Activated CD4-positive, alpha-beta T cell treated with anti-CD3 and anti-CD28 coated beads, Interleukin-2, amount 50 U/mL, for 4 hours (primary cell): ENCODE results near the gene SNX24.
"Not testable (repeated sequence)": the region's sequence is repeated elsewhere in the genome, so short reads cannot be mapped to it uniquely, and the experiment has no call there.

ENCODE experiments used
- DNase-seq, 2 experiments: peaks; one replicate each; pipeline ENCODE4 v3.0.0-alpha.2; 2020

SNX24 gene

DNA sequence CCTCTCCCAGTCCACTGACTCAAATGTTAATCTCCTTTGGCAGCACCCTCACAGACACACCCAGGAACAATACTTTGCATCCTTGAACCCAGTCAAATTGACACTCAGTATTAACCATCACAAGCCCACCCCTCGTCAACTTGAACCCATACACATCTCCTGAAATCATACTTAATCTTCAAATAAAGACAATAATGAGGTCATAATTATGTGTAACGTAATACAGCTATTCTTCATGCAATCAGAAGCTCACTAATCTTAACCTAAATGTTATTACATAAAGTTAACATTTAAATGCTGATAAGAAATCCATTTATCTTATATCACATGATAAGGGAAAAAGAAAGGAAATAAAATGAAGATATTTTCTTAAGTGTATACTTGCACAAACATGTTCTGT lies 125.9 kb downstream of the SNX24 start:
- DNase-seq = no peak

DNA sequence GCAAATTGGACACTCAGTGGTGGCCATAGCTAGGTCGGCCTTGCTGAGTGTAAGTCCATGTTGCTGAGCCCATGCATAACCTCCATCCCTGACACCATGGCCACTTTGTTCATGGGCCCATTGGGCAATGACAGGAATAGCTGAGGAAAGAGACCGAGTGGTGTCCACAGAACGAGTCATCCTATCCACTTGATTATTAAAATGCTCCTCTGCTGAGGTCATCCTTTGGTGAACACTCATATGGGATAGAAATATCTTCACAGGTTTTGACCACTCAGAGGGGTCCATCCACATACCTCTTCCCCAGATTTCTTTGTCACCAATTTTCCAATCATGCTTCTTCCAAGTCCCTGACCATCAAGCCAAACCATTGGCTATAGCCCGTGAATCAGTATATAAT lies 127.5 kb downstream of the SNX24 start:
- no peak for DNase-seq

DNA sequence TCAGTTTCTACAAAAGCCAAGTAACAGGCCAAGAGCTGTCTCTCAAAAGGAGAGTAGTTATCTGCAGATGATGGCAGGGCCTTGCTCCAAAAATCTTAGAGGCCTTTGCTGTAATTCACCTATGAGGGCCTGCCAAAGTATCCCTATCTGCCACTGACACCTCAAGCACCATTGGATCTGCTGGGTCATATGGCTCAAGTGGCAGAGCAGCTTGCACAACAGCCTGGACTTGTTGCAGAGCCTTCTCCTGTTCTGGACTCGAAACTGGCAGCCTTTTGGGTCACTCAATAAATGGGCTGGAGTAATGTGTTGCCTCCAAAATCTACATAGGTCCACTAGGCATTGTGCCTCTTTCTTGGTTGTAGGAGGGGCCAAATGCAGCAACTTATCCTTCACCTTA lies 128.3 kb downstream of the SNX24 start:
- not testable (repeated sequence) for DNase-seq

DNA sequence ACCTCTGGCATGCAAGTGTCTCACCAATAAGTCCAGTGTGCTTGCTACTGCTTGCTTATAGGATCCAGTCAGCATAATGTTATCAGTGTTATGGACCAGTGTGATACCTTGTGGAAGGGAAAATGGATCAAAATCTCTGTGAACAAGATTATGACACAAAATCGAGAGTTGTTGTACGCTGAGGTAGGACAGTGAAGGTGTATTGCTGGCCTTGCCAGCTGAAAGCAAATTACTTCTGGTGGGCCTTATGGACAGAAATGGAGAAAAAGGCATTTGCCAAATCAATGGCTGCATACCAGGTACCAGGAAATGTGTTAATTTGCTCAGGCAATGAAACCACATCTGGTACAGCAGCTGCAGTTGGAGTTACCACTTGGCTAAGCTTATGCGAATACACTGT lies 128.8 kb downstream of the SNX24 start:
- DNase-seq = not testable (repeated sequence)

DNA sequence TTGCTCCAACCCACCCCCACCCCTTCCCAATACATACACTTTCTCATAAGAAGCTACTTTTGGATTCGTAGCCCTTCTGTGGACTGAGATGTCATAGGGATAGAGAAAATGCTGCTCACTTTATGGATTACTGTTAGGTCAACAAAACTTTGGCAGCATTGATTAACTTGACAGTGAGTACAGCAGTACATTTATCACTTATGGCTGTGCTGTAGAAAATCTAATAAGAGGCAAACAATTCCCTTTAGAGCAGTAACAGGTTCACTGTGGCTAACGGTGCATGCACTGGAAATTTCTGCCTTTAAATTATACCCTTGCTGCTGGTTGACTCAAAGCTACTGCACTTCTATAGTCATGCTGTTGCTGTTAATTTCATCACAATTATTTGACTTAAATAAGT lies 131.9 kb downstream of the SNX24 start:
- DNase-seq = no peak

DNA sequence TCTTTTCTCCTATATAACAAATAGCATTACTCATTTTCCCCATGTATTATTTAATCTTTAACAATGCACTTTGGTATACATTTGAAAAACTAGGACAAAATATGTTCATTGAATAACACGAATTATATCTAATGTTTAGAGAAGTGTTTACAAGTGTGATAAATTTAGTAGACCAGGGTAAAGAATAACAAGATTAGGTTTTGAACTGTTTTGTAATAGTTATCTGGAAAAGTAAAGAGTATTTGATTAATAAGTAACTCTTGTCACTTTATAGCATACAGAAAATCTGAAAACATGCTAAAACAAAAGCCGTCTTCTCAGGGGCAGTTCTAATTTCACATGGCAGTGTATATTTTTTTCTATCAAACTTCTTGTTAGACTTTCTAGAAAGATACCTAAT lies 132.7 kb downstream of the SNX24 start:
- no peak for DNase-seq

DNA sequence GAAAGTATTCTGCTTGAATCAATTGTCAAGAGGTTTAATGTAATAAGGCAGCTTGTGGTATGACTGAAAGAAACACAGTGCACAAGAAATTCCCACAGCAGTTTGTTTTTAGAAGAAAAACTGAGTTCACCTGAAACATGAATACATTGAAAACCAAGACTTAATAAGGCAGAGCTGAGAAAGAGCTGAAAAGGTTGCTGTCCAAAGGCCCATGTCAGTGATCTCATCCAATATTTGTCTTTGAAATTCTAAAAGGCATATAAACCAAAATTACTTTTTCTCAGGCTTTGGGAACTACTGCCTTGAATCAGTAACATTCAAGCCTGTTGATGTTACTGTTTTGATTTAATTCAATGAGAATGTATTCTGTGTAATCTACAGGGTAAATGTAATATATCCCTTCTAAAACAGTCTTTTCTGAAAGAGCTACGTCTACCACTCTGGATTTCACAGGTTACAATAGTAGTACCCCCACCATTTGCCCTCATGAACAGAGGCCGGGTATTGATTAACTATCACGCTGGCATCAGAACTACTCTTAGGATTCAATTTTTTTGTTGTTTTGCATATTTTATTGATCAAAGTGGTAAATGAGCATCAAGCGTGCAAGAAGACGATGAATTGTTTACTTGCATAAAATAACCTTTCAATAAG lies 133.4 kb downstream of the SNX24 start:
- DNase-seq = no peak

DNA sequence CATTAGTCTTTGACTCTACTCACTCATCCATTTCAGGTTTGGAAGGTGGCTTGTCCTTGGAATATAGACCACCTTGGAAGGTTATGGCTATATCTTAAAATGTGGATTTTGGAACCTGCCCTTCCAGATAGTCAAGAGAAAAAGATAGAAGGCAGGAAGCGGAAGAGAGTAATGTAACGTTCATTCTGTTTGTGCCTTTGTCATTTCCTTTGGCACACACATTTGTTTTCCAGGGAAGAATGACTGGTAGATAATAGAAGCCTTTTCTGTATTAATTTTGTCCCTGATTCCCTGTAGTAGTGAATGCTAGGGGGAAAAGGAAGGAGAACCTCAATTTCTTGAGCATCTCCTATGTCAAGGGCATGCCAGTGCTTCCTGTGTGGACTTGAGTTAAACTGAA lies 136.4 kb downstream of the SNX24 start:
- DNase-seq = no peak

DNA sequence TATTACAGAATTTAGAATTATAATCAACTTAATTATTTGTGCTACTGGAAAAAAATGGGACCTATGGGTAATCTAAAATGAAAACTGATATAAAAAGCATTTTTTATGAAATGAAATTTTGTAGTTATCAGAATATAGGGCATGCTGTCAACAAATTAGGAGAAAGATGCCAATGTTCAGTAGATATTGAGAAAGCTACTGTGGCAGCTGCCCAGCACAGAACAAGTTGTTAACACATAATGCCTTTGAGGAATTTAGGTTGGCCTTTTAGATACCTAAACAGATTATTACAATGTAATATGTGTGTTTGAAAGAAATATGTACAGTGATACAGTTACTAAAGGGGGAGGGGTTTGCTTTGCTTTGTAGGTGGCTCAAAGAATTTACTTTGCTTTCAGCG lies 137.0 kb downstream of the SNX24 start:
- DNase-seq = no peak

DNA sequence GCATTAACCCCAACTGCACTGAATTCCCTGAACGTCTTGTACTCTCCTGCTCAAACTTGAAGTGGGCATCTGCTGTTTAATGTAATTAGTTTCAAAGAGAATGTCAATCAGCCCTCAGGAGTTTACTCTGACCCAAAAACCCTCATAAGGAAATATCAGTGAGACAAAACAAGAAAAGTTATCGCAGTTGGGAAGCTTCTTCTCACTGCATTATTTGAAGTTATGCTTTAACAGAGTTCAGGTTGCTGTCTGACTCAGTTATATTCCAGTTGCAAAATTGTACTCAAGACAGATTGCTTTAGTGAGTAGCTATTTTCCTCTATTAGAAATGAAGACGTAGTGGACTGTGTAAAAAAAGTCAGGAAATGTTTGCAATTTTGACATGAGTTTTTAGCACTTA lies 139.0 kb downstream of the SNX24 start:
- DNase-seq = no peak

DNA sequence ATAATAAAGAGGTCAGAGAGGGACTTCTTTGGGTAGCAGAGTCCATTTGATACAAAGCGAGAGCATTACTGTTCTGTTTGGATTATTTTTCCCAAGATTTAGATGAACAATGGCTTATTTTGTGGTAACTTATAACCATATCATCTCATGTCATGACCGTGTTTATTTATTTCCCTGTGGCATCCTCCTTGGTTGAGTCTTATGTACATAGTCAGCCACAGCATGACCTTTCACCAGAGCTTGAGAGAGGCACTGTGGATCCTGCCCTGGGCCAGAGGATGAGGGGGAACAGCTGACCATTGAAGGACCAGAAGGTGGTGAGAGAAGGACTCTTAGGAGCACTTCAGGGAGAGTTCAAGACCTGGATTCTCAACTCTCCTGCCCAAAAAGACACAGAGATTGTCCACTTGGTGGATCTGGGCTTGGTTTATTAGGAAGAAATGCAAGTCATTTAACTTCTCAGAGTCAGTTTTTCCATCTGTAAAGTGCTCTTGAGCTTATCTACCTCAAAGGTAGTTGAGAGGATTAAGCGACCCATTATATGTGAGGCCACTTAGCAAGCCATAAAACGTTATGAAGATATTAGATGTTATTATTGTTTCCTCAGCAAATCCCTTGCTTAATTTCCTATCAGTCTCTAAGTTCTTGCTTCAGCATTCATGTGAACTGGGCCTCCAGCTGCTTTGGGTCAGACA lies 139.7 kb downstream of the SNX24 start:
- no peak for DNase-seq

DNA sequence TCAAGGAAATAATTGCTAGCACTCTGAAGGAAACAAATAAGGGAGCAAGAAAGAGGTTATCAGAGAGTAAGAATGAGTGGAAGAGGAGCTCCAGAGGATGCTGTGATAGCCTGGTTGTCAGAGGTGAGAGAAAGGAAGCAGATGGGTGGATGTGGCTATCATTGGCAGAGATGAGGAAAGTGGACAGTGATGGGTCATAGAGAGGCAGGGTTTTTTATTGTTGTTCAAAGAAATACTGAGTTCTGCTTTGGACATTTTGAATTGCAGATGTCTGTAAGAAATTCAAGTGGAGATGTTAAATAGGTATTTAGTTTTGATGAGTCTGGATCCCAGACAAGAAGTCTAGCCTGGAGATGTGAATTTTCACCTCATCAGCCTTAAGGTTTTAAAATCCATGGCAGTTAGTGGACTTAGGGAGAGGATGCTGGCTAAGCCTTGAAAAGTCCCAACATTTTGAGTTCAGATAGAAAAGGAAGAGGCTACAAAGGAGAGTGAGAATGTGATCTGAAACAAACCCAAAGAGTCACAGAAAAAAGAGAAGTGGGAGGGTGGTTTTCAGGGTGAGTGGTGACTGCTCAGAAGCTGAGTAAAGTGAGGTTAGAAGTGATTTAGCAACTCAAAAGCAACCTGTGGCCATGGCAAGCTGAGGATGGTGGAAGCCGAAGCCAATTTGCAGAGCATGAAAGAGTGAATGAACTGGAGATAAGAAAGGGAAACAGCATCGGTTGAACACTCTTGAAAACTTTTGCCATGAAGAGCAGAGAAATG lies 140.7 kb downstream of the SNX24 start:
- no peak for DNase-seq

DNA sequence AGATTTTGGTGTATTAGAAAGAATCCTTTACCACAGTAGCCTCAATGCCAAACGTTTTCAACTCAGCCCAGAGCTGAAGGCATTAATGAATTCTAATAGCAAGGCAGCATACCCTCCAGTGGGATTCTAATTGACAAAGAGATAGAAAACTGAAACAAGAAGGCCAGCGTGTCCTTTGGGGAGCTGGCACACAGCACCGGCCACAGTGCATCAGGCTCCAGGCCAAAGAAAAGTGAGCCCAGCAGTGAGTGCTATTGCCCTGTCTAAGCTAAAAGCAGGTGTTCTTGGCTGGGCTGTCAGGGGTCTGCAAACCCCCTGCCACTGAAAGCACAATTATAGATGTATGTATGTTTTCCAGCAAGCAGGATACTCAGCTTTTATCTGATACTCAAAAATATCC lies 150.7 kb downstream of the SNX24 start:
- no peak for DNase-seq

DNA sequence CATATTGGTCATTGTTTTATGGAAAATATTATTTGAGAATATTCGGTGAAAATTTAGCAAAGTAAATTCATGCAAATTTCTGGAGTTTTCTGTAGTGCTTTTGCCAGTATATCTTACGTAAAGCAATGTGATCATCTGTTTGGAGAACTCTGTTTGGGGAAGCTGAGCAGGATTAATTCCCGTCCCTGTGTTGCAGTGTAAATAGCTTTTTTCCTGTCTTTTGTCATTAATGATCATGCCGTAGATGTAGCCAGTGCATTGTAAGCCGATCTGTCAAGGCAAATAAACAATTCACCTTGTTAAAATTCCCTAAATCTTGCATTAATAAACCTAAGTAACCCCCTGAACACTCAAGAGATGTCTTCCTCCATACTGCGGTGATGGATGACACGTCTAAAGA lies 151.9 kb downstream of the SNX24 start:
- DNase-seq = no peak

DNA sequence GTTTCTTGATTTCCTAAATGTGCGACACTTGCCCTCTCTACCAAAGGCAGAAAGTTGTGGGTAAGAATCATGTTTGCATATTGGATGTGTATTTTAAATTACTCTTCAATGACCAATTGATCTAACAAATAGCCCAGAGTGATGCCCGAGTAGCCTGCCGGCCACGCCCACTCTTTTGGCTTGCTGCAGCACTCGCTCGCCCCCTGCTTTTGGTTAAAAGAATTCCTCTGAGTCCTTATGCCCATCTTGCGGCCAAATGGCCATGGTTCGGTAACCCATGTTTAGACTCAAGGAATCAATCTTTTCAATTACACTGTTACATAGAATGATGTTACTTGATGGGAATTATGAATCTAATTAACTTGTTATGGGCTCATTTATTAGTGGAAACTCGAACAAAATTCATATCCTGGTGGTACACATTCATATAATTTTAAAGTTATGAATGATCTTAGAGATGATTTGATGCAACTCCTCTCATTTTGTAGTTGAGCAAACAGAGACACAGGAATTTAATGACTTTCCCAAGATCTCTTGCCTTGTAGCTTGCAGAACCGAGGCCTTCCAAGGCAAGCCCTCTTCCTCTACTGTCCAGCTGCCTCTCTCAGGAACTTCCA lies 154.6 kb downstream of the SNX24 start:
- no peak for DNase-seq

DNA sequence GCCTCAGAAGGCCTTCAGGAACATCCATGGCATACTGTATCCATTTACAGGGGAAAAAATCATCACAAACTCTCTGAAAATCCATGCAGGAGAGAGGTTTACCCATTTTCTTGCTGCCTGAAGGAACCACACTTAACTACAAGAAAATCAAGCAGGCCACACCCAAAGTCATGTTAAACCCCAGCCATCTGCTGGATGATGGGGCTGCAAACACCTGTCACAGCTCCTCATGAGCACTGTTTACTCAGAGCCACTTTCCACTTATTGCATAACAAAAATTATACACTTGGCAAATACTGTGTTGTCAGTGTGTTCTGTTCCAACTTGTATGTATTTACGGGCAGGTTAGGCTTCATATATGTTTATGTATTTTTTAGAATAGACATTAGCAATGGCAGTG lies 155.3 kb downstream of the SNX24 start:
- DNase-seq = no peak

DNA sequence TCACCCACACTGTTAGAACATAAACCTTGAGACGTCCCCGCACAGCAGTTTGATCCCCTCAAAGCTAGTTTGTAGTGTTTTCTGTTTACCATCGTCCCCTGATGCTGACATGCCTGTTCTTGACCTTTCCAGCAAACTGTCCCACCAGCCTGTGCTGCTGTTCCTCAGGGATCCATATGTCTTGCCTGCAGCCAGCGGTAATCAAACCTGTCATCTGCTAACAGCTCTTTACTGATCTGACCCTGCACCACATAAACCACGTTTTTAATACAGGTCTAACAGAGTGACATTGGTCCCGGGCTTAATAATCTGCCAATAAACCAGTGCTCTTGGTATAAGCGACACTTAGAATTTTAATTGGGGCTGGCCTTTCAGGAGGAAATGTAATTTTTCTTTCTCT lies 156.4 kb downstream of the SNX24 start:
- DNase-seq = no peak

DNA sequence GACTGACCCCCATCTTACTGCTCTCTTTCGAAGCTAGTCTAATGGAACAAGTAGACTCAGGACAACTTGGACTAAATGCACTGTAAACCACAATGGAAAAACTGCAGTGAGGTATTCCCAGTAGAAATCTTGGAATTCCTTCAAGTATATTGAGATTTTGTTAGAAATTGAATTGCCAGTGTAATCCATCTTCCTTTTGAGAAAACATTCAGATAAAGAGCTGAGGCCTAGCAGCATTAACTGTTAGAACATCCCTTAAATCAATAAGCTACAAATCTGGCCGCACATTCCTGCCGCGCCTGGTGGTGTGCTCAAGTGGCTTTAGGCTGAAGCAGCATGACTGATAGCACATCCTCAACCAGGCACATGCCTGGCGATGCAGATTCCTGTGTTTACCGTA lies 161.8 kb downstream of the SNX24 start:
- DNase-seq = no peak

DNA sequence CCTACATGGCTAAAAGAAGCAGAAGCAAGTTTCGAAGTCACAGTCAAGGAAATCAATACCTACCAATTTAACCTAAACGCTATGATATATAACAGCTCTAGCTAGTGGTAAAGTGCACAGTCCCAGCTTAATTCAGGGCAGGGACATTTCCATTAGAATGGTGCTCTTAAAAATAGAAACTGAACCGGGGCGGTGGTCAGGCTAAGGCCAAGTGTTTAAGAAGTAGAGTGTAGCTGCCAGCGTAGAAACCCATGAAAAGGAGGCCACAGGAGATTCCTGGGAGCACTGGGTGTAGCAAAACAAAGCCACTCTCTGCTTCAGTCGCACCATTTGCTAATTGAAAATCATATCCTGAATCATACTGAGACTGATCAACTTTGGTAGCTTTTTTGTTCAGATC lies 162.3 kb downstream of the SNX24 start:
- DNase-seq = no peak

DNA sequence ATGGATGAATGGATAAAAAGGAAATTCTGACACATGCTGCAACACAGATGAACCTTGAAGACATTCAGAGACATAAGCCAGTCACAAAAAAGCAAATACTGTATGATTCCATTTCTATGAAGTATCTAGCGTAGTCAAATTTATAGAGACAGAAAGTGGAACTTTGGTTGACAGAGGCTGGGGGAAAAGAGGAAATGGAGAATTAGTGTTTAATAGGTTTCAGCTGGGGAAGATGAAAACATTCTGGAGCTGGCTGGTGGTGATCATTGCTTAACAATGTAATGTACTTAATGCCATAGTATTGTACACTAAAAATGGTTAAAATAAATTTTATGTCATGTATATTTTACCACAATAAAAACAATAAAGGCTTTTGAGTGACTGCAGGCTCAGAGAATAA lies 166.9 kb downstream of the SNX24 start:
- no peak for DNase-seq

DNA sequence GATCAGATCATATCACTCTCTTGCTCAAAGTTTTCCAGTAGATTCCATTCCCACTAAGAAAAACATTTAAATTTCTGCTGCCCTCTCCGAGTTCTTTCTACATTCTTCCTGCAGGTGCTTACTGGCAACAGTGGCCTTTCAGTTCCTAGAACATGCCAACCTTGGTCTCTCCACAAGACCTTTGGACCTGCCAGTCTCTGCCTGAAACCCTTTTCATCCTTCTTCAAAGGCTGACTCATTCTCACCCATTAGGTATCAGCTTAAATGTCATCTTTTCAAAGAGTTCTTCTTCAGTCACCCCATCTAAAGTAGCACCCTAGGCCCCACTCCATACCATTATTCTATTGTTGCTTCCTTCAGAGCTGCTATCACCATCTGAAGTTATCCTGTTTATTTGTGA lies 169.3 kb downstream of the SNX24 start:
- no peak for DNase-seq

DNA sequence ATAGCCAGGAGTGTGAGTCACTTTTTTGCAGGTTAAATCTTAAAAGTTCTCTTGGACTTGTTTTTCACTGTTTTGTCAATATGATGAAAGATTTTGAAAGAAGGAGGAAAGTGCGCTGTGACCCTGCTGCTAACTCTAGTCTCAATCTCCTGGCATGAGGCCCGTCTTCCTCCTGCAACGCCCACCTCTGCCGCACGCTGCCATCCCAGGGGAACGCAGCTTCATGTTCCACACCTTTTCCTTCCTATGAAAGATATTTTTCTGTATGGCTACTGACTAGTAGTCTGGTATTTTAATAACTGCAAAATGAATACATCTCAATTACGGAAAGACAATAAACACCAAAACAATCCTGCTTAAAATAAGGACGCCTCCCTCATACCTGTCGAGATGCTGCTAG lies 182.8 kb downstream of the SNX24 start:
- no peak for DNase-seq

DNA sequence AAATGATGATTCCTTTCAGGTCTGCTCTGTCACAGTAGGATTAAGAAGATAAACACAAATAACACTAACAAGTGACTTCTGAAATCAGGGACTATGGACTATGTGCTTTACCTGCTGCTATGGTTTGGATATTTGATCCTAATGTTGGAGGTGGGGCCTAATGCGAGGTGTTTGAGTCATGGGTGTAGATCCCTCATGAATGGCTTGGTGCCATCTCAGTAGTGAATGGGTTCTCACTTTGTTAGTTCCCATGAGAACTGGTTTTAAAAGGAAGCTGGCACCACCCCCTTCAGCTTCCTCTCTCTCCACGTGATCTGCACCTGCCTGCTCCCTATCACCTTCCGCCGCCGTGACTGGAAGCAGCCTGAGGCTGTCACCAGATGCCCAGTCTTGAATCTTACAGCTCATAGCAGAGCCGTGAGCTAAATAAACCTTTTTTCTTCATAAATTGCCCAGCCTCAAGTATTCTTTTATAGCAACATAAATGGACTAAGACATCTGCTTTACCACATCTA lies 187.8 kb downstream of the SNX24 start:
- DNase-seq = no peak
